G401.6 (cell line): ENCODE measurements around the gene FBXO45.
"Not testable (repeated sequence)": the region's sequence is repeated elsewhere in the genome, so short reads cannot be mapped to it uniquely, and the experiment has no call there.

Experiments used
- FAIRE-seq: peaks from 2 replicates; lab custom pipeline; 2012; peaks lifted over from hg19 to GRCh38; lab: Jason Lieb, UNC

Gene FBXO45, protein sequence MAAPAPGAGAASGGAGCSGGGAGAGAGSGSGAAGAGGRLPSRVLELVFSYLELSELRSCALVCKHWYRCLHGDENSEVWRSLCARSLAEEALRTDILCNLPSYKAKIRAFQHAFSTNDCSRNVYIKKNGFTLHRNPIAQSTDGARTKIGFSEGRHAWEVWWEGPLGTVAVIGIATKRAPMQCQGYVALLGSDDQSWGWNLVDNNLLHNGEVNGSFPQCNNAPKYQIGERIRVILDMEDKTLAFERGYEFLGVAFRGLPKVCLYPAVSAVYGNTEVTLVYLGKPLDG

DNA sequence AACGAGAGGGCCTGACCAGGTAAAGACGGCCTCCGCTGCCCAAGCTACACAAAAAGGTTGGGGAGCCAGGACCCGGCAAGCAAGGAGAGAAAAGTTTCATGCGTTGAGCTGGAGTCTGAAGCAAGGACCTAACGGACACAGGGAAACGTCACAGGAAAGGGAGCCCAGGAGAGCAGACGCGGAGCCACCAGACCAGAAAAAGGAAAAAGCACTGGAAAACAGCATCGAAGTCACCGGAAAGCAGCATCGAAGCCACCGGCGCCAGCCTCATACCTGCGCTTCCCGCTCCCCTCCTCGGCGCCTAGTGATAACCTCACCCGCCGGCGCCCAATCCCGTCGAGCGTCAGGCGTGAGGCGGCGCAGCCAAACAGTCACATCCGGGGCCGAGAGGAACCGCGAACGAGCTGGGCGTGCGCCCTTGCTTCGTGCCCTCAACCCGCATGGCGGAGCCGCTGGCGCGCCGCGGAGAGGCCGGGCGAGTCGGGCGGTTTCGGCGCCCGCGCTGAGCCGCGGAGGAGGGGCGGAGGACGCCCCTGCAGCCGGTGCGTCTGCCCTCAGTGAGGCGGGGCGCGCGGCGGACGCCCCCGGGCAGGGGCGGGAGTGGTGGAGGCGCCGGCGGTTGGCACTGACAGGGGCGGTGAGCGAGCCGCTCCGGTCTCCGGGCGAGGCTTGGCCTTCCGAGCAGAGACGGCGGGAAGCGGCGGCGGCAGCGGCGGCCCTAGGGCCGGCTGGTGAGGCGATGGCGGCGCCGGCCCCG lies at the start of gene FBXO45, which contains the start of gene WDR53:
FBXO45 (plus strand) TSS at position 415 of the 757 bp plus-strand sequence; CDS start at position 740, 325 bp downstream.
WDR53 (minus strand) TSS at position 309 of the 757 bp plus-strand sequence. CDS start 7,079 bp downstream, outside the sequence.
- peak; percentile 77 for FAIRE-seq

- FAIRE-seq = peak; percentile 84
Observed at GRCh38 chr3:196518966-196519717, 49.3 kb upstream of the FBXO45 start.

GRCh38 chr3:196519718-196520082 lies 48.8 kb upstream of the FBXO45 start:
- no peak for FAIRE-seq

DNA sequence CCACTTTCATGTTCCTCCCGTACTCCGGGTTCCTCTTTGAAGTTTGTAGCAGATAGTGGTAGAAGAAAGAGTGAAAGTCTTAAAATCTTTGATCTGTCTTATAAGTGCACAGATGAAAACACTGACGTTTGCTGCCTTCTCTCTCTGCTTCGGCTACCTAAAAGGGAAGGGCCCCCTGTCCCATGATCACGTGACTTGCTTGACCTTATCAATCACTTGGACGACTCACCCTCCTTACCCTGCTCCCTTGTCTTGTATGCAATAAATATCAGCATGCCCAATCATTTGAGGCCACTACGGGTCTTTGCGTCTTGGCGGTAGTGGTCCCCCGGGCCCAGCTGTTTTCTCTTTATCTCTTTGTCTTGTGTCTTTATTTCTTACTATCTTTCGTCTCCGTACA lies 47.2 kb upstream of the FBXO45 start:
- not testable (repeated sequence) for FAIRE-seq

GRCh38 chr3:196523841-196524240 lies 44.6 kb upstream of the FBXO45 start:
- no peak for FAIRE-seq

DNA sequence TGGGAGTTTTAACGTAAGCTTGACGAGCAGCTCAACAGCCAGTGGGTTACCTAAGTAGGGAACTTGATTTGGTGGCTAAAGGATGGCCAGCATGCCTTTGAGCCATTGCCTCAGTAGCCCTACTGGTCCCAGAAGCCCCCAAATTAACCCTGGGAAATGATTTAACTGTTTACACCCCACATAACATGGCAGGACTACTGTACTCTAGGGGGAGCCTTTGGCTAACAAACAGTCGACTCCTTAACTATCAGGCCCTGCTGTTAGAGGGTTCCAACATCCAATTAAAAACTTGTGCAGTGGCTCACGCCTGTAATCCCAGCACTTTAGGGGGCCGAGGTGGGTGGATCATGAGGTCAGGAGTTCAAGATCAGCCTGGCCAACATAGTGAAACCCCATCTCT lies 43.9 kb upstream of the FBXO45 start:
- FAIRE-seq = no peak

DNA sequence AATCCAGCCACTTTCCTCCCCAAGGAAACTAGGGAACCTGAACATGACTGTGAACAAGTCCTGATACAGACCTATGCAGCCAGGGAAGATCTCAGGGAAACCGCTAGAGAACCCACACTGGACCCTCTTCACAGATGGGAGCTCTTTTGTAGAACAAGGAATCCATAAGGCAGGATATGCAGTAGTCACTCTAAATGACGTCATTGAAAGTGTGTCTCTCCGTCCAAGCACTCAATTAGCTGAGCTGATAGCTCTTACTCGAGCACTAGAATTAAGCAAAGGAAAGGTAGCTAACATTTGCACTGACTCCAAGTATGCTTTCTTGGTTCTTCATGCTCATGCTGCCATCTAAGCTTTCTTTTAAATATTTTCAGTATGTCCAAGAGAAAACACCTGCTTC lies 43.3 kb upstream of the FBXO45 start:
- FAIRE-seq = no peak

DNA sequence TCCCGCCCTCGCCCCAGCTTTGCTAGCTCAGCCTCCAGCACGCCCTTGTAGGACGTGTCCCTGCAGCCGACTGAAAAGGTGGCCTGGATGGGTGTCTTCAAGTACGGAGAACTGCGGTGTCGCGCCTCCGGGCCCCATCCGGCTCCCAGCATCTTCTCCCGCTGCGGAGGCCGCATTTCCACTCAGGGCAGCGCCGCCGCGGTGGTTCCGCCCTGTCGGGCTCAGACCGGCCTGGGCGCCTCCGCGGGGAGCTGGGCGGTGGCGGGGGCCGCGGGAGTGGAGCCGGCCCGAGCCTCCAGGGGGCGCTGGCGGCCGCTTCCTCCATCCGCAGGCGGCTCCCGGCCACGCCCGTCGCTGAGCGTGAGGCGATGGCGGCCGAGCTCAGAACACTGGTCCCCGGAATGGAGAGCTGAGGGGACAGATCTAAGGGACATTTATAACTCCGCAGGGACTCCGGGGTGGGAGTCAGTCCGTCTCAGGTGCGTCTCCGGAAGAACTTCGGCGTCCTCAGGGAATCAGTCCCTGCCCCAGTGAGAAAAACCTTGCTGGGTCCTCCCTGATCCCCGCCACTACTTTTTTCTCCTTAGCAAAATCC lies 39.7 kb upstream of the FBXO45 start:
- FAIRE-seq = no peak

GRCh38 chr3:196531418-196531817 lies 37.0 kb upstream of the FBXO45 start:
- FAIRE-seq = no peak

- FAIRE-seq = no peak
Observed at GRCh38 chr3:196533260-196533681, 35.2 kb upstream of the FBXO45 start.

GRCh38 chr3:196537319-196537984 lies 31.0 kb upstream of the FBXO45 start:
- no peak for FAIRE-seq

DNA sequence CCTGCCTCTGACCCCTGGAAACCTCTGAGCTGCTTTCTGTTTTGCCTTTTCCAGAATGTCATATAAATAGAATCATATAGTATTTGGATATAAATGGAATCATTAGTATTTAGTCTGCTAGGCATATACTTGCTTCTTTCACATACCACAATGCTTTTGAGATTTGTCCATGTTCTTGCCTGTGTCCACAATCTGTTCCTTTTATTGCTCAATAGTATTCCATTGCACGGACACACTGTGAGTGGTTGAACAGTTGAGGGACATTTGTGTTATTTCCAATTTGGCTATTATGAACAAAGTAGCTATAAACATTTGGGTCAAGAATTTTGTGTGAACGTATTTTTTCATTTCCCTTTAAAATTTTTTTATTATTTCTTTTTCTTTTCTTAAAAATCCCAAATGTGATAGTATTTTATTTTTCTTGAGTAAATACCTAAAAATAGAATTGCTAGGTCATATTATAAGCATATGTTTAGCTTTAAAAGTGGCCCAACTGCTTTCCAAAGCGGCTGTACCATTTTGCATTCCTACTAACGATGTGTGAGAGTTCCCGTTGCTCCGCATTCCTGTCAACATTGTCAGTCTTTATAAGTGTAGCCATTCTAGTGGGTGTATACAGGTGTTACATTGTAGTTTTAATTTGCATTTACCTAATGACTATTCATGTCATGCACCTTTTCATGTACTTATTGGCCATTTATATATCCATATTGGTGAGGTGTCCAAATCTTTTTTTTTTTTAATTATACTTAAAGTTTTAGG lies 26.6 kb upstream of the FBXO45 start:
- FAIRE-seq = no peak

- no peak for FAIRE-seq
Observed at GRCh38 chr3:196544491-196544992, 23.9 kb upstream of the FBXO45 start.

GRCh38 chr3:196546537-196546936 lies 21.9 kb upstream of the FBXO45 start:
- FAIRE-seq = no peak

DNA sequence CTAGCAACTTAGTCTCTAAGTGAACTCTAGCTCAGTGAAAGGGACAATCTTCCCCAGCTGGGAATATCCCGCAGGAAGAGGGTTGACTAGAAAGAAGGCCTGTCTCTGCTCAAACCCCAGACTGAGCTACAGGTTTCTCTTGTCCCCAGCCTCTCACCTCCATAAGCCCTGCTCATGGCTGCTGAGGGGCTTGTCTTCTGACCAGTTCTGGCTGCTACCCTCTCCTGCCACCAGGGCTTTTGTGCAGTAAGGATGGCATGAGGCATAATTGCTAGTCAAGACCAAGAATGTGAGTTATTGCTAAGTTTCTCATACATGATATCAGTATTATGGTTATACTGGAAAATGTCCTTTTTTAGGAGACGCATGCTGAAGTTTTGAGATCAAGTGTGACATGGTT lies 21.4 kb upstream of the FBXO45 start:
- FAIRE-seq = no peak

DNA sequence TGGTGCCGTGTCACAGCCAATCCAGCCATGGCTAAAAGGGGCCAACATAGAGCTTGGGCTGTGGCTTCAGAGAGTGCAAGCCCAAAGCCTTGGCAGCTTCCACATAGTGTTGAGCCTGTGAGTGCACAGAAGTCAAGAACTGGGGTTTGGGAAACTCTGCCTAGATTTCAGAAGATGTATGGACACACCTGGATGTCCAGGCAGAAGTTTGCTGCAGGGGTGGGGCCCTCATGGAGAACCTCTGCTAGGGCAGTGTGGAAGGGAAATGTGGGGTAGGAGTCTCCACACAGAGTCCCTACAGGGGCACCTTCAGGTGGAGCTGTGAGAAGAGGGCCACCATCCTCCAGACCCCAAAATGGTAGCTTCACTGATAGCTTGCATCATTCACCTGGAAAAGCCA lies 19.1 kb upstream of the FBXO45 start:
- not testable (repeated sequence) for FAIRE-seq

GRCh38 chr3:196550172-196550571 lies 18.3 kb upstream of the FBXO45 start:
- FAIRE-seq = not testable (repeated sequence)

DNA sequence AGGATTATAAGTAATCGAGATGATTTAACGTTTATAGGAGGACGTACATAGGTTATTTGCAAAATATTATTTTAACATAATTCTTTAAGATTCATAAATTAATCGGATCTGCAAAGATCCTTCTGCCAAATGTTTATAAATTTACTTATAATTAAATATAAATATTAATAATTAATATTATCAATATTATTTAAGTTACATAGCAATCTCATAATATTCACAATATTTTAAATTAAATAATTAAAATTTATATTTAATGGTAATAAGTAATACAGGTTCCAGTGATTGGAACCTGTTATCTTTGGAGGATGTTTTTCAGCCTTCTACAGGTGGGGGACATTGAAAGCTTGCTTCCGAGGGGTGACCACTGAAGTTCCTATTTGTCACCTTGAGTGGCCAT lies 16.2 kb upstream of the FBXO45 start:
- FAIRE-seq = peak; percentile 90

DNA sequence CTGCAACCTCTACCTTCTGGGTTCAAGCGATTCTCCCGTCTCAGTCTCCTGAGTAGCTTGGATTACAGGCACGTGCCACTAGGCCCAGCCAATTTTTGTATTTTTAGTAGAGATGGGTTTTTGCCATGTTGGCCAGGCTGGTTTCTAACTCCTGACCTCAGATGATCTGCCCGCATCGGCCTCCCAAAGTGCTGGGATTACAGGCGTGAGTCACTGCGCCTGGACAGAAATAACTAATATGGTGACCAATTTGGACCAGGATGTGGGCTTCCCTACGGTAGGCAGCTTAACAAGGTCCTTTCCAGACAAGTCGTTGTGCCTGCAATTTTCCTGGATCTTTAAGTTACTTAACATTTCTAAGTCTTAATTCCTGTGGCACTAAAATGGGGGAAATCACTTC lies 14.9 kb upstream of the FBXO45 start:
- FAIRE-seq = no peak

DNA sequence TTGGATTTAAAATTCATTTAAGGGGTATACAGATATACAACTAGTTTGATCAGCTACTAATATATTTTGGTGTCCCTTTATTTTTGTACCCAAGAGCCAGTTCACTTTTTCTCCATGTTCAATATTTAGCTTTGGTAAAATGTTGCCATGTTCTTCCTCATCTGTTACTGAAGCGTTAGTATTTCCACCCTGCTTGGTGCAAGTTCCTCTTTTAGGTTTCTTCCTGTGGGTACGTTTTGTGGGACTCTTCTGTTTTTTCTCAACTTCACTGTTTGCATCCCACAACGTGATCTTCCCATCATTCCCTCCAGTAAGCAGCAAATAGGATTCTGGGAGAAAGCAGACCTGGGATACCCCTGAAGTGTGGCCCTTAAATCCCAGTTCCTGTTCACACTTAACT lies 14.3 kb upstream of the FBXO45 start:
- no peak for FAIRE-seq

- FAIRE-seq = no peak
Observed at GRCh38 chr3:196555295-196555694, 13.2 kb upstream of the FBXO45 start.
